Lung microvascular endothelial cell (primary cell): Measurements from ENCODE around the gene LAPTM5. TPM values are rescaled to one million over a fixed set of nuclear protein-coding genes. Genes with fewer than 3 reads are reported as not detected.
A peak's percentile ranks its signal among the peaks of the same experiment; 100 is the strongest.
"Not testable (repeated sequence)": the region's sequence is repeated elsewhere in the genome, so short reads cannot be mapped to it uniquely, and the experiment has no call there.

ENCODE experiments used
- DNase-seq, 2 donors: peaks; one replicate each; pipeline versions ENCODE4 v3.0.0 to v3.0.0-alpha.2; 2010; ENCODE audit warnings: low read depth in 2 of 2
- total RNA-seq: library from RNA; depleted of rRNA; stranded (reverse); fragments of >200 nt; gene quantifications from 2 replicates; pipeline ENCODE4 v1.2.1, GENCODE V29; 2014

Gene LAPTM5
- total RNA-seq, 1 donor from 2014 or later = 66.7 TPM

GRCh38 chr1:30771005-30771404, 13.4 kb upstream of the LAPTM5 start:
- DNase-seq = no peak

- DNase-seq = no peak
These were observed 12.6 kb upstream of the LAPTM5 start for GRCh38 chr1:30770150-30770549.

GRCh38 chr1:30768830-30769718, 11.5 kb upstream of the LAPTM5 start:
- peak; percentile 33 to 60 for DNase-seq

GRCh38 chr1:30768159-30768829, 10.7 kb upstream of the LAPTM5 start:
- DNase-seq = peak in 1 of 2 donors; percentile 47

- not testable (repeated sequence) for DNase-seq
These were observed 9.4 kb upstream of the LAPTM5 start for GRCh38 chr1:30766948-30767347.

GRCh38 chr1:30765556-30766434, 8.2 kb upstream of the LAPTM5 start:
- DNase-seq = no peak

GRCh38 chr1:30764939-30765555, 7.5 kb upstream of the LAPTM5 start:
- DNase-seq = no peak

- no peak for DNase-seq
These were observed 6.8 kb upstream of the LAPTM5 start for GRCh38 chr1:30764396-30764795.

GRCh38 chr1:30763651-30764248, 6.2 kb upstream of the LAPTM5 start:
- DNase-seq = peak in 1 of 2 donors; percentile 57

- no peak for DNase-seq
These were observed 5.5 kb upstream of the LAPTM5 start for GRCh38 chr1:30762930-30763650.

GRCh38 chr1:30762152-30762929, 4.8 kb upstream of the LAPTM5 start:
- DNase-seq = no peak

GRCh38 chr1:30761381-30762151, 4.0 kb upstream of the LAPTM5 start:
- no peak for DNase-seq

- DNase-seq = no peak
These were observed 3.2 kb upstream of the LAPTM5 start for GRCh38 chr1:30760596-30761324.

- DNase-seq = no peak
These were observed 2.2 kb upstream of the LAPTM5 start for GRCh38 chr1:30759718-30760281.

- peak; percentile 22 to 51 for DNase-seq
These were observed 1.3 kb upstream of the LAPTM5 start for GRCh38 chr1:30758785-30759380.

- no peak for DNase-seq
These were observed 631 bp upstream of the LAPTM5 start for GRCh38 chr1:30758121-30758688.
